ENCODE results near the gene CLMP.

The CLMP gene

GRCh38 chr11:123145661-123146060 lies 49.4 kb downstream of the CLMP start:
- no peak for TF ChIP-seq CTCF (IDR thresholded peaks at IDR 0.05)
- DNase-seq = no peak
- no peaks in the 10 kb centered on the region for H3K4me1 ChIP-seq
- no peaks in the 10 kb centered on the region for H3K9me3 ChIP-seq
- intact Hi-C loops (cut with DNase I; ENCODE audit: low total_unique reads) = no loop called here
- peaks cover 0 to 19% of the 10 kb centered on the region in 2 donors for H3K27me3 ChIP-seq
- H3K36me3 ChIP-seq = no peaks in the 10 kb centered on the region
- H3K4me3 ChIP-seq = no peak overlapping the region
- H3K27ac ChIP-seq = no peak overlapping the region

DNA sequence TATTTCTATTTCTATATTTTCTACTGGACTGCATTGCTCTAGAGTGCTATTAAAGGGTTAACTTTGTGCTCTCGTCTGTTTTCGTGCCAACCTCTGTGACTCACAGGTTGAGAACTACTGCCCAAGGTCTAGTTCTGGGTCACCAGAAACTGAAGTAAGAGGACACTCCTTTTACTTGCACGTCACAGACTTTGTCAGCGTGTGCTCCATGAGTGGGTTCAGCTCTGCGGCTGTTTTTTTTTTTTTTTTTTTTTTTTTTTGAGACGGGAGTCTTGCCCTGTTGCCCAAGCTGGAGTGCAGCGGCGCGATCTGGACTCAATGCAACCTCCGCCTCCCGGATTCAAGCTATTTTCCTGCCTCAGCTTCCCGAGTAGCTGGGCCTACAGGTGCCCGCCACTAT lies 49.8 kb downstream of the CLMP start:
- H3K27ac ChIP-seq = no peak overlapping the region
- H3K9me3 ChIP-seq = no peaks in the 10 kb centered on the region
- TF ChIP-seq CTCF (IDR thresholded peaks at IDR 0.05) = no peak
- intact Hi-C loops (cut with DNase I; ENCODE audit: low total_unique reads) = no loop called here
- H3K4me1 ChIP-seq = no peaks in the 10 kb centered on the region
- H3K4me3 ChIP-seq = no peak overlapping the region
- DNase-seq = no peak
- H3K36me3 ChIP-seq = no peaks in the 10 kb centered on the region
- peaks cover 0 to 22% of the 10 kb centered on the region in 2 donors for H3K27me3 ChIP-seq

DNA sequence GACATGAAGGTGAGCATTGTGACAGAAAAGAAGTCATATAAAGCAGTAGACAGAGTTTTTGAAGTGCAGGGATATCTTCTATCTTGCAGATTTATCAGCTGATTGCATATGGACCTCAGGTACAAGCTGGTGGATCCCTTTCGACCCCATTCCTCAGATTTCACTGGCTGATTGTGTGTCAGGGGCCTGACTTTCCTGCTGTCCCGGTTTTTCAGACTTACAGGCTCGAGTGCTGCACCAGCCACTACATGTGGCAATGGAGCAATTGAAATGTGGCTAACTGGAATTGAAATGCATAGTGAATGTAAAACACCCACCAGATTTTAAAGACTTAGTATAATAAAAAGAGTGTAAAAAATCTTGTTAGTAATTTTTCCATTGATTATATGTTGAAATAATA lies 50.3 kb downstream of the CLMP start:
- H3K36me3 ChIP-seq = no peaks in the 10 kb centered on the region
- DNase-seq = no peak
- peaks cover 0 to 22% of the 10 kb centered on the region in 2 donors for H3K27me3 ChIP-seq
- H3K27ac ChIP-seq = no peak overlapping the region
- no peaks in the 10 kb centered on the region for H3K9me3 ChIP-seq
- no peaks in the 10 kb centered on the region for H3K4me1 ChIP-seq
- no peak for TF ChIP-seq CTCF (IDR thresholded peaks at IDR 0.05)
- no peak overlapping the region for H3K4me3 ChIP-seq
- intact Hi-C loops (cut with DNase I; ENCODE audit: low total_unique reads) = no loop called here

GRCh38 chr11:123143921-123144320 lies 51.1 kb downstream of the CLMP start:
- peaks cover 0 to 22% of the 10 kb centered on the region in 2 donors for H3K27me3 ChIP-seq
- H3K4me3 ChIP-seq = no peak overlapping the region
- H3K27ac ChIP-seq = no peak overlapping the region
- DNase-seq = no peak
- intact Hi-C loops (cut with DNase I; ENCODE audit: low total_unique reads) = no loop called here
- TF ChIP-seq CTCF (IDR thresholded peaks at IDR 0.05) = no peak
- H3K36me3 ChIP-seq = no peaks in the 10 kb centered on the region
- no peaks in the 10 kb centered on the region for H3K9me3 ChIP-seq
- no peaks in the 10 kb centered on the region for H3K4me1 ChIP-seq

- Histone ChIP-seq H3K4me3 (no peak overlapping the region), H3K27me3 (peaks cover 0 to 22% of the 10 kb centered on the region in 2 donors), H3K36me3 (no peaks in the 10 kb centered on the region), H3K9me3 (no peaks in the 10 kb centered on the region), H3K4me1 (peaks cover 0 to 2% (median 0%) of the 10 kb centered on the region in 4 donors), H3K27ac (no peak overlapping the region)
- intact Hi-C loops (cut with DNase I; ENCODE audit: low total_unique reads) = no loop called here
- no peak for DNase-seq
- no peak for TF ChIP-seq CTCF (IDR thresholded peaks at IDR 0.05)
Measured at GRCh38 chr11:123143476-123143875, 51.6 kb downstream of the CLMP start.

DNA sequence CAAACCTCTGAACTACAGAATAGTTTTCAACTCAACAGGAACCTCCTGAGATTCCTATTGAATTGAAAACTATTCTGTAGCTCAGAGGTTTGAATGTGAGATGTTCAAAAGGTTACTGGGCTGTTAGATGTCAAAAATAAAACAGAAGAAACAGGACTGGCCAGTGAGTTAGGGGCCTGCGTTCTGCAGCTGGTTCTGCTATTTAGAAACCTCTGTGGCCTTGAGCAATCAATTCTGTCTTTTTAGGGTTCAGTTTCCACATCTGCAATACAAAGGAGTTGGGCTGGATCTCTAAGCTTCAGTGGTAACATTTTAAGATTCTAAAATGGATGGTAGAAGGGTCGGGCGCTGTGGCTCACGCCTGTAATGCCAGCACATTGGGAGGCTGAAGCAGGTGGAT lies 55.8 kb downstream of the CLMP start:
- TF ChIP-seq CTCF (IDR thresholded peaks at IDR 0.05) = no peak
- intact Hi-C loops (cut with DNase I; ENCODE audit: low total_unique reads) = no loop called here
- Histone ChIP-seq H3K27ac (no peak overlapping the region), H3K4me3 (no peak overlapping the region), H3K9me3 (no peaks in the 10 kb centered on the region), H3K36me3 (no peaks in the 10 kb centered on the region), H3K4me1 (peaks cover 0 to 14% (median 6%) of the 10 kb centered on the region in 4 donors), H3K27me3 (peaks cover 0 to 15% of the 10 kb centered on the region in 2 donors)
- DNase-seq = no peak
